ENCODE results near the gene ZIC4. TPM values are rescaled to one million over a fixed set of nuclear protein-coding genes. Genes with fewer than 3 reads are reported as not detected.

The ZIC4 gene
- total RNA-seq, 1 donor from 2014 or later = not detected

GRCh38 chr3:147341727-147342126 is 64.6 kb downstream of the ZIC4 start:
- ATAC-seq = no peak

GRCh38 chr3:147336543-147337278 is 69.6 kb downstream of the ZIC4 start:
- ATAC-seq = no peak

Other genes with a start within 250 kb of the ZIC4 start
- gene ZIC1, start 2.8 kb upstream of the ZIC4 start, total RNA-seq = 0.36 TPM